M059J (cell line): Measurements from ENCODE around the gene MRLN. TPM values are rescaled to one million over a fixed set of nuclear protein-coding genes. Genes with fewer than 3 reads are reported as not detected.
"Not testable (repeated sequence)": the region's sequence is repeated elsewhere in the genome, so short reads cannot be mapped to it uniquely, and the experiment has no call there.

Source experiments
- DNase-seq: peaks from one replicate; pipeline ENCODE4 v3.0.0-alpha.2; 2012; ENCODE audit warnings: low read depth
- total RNA-seq: library from RNA; depleted of rRNA; stranded (reverse); fragments of >200 nt; shearing (Covaris generic); gene quantifications from 2 replicates; pipeline ENCODE4 v1.2.3, GENCODE V29; 2014

The MRLN gene
- total RNA-seq, 1 experiment from 2014 or later = not detected

DNA sequence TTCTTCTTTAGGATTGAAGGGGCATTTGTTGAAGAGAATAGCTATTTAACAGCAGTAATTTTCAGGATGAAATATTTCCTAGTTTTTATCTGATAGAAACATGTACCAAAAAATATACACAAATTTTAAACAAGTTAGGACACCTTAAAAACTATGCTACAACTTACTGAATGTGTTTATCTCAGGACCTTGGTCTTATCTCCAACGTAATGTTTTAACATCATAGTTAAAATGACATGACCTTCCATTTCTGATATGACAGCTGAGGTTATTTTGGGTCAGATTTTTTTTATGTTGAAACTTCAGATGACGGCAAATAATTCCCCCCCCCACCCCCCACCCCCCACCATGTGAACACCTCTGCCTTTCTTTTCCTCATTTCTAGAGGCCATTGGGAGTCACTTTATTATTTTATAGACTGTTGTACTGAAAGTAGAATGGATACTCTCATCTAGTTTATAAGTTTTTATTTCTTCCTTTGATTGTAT, 8.0 kb downstream of the MRLN start:
- no peak for DNase-seq

DNA sequence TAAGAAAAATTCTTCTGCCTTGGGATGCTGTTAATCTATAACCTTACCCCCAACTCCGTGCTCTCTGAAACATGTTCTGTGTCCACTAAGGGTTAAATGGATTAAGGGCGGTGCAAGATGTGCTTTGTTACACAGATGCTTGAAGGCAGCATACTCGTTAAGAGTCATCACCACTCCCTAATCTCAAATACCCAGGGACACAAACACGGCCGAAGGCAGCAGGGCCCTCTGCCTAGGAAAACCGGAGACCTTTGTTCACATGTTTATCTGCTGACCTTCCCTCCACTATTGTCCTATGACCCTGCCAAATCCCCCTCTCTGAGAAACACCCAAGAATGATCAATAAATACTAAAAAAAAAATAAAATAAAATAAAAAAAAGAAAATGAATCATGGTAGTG, 8.5 kb downstream of the MRLN start:
- DNase-seq = not testable (repeated sequence)

DNA sequence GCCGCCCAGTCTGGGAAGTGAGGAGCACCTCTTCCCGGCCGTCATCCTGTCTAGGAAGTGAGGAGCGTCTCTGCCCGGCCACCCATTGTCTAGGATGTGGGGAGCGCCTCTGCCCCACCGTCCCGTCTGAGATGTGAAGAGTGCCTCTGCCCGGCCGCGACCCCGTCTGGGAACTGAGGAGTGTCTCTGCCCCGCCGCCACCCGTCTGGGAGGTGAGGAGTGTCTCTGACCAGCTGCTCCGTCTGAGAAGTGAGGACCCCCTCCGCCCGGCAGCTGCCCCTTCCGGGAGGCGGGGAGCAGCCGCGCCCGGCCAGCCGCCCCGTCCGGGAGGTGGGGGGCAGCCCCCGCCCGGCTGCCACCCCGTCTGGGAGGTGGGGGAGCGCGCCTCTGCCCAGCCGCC, 9.1 kb downstream of the MRLN start:
- DNase-seq = not testable (repeated sequence)

DNA sequence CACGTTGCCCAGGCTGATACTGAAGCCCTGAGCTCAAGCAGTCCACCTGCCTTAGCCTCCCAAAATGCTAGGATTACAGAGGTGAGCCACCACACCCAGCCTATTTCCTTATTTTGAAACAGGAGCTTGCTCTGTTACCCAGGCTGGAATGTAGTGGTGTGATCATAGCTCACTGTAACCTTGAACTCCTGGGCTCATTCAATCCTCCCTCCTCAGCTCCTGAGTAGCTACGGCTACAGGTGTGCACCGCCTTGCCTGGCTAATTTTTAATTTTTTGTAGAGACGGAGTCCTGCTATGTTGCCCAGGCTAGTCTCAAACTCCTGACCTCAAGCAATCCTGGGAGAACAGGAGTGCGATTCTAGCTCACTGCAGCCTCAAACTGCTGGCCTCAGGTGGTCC, 11.7 kb downstream of the MRLN start:
- no peak for DNase-seq

DNA sequence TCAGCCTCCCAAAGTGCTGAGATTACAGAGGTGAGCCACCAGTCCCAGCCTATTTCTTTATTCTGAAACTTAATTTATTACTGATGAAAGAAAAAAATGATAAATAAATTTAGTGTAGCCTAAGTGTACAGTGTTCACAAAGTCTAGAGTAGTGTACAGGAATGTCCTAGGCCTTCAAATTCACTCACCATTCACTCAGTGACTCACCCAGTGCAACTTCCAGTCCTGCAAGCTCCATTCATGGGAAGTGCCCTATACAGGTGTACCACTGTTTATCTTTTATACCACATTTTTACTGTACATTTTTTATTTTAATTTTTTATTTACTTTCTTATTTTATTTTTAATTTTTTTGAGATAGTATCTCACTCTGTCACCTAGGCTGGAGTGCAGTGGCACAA, 12.2 kb downstream of the MRLN start:
- no peak for DNase-seq

DNA sequence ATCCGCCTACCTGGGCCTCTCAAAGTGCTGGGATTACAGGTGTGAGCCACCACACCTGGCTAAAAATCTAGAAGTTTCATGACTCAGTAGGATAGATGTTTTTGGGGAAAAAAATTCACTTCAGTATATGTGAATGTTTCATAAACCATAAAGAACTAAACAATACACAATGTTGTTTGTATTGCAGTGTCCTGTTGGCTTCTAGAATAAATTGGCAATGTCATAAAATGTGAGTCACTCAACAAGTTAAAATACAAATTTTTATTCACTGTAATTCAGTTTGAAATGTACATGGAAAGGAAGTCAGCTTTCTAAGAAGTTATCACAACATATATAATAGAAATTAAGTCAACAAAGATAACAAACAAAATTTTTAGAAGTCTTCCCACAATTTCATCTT, 16.5 kb downstream of the MRLN start:
- no peak for DNase-seq

DNA sequence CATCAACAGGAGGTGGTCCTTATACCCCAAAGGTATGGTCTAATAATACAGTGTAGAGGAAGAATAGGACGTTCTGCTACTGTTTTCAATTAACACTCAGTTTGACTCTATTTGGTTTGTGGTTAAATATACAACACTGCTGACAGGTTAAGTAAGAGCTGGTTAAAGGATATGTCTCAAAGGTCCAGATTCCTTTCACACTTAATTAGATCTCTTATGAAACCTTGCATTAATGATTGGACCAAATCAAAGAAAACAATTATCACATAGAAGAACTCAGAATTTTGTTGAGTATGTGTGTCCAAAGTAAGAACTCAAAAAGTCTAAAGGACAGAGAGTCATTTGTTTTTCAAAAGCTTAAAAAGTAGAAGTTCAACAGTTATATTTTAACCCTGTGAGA, 18.0 kb downstream of the MRLN start:
- no peak for DNase-seq

DNA sequence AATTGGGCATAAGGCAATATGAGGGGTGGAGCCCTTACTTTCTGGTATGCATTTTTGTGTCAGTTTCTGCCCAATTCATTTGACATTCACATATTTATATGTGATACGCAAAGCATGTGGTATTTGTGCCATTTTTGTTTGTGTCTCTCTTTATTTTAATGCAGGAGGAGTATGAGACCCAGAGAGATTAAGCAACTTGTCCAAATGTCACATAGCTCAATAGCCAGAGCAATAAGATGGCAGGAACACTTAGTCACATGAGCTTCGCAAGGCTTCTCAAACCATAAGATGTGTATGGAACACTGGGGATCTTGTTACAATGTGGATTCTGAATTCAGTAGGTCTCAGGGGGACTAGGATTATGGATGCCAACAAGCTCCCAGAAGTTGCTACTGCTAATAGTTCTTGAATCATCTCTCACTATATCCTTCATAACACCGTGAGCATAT, 19.2 kb downstream of the MRLN start:
- DNase-seq = no peak

DNA sequence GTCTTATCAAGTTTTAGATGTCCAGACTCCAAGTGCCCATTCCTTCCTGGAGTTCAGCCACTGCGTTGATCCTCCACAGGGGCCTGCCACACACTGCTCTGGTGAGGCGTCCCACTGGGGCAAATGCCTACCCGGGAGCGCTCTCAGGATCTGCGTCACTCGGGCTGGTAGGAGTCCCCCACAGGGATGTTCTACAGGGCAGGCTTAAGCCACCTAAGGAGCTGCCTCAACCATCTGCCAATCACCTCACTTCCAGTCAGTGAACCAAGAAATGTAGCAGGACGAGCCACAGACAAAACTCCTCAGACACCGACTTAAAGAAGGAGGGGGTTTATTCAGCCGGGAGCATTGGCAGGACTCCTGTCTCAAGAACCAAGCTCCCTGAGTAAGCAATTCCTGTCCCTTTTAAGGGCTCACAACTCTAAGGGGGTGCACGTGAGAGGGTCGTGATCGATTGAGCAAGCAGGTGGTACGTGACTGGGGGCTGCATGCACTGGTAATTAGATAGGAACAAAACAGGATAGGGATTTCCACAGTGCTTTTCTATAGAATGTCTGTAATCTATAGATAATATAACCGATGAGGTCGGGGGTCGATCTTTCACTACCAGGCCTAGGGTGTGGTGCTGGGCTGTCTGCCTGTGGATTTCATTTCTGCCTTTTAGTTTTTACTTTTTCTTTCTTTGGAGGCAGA, 19.8 kb downstream of the MRLN start:
- DNase-seq = not testable (repeated sequence)

DNA sequence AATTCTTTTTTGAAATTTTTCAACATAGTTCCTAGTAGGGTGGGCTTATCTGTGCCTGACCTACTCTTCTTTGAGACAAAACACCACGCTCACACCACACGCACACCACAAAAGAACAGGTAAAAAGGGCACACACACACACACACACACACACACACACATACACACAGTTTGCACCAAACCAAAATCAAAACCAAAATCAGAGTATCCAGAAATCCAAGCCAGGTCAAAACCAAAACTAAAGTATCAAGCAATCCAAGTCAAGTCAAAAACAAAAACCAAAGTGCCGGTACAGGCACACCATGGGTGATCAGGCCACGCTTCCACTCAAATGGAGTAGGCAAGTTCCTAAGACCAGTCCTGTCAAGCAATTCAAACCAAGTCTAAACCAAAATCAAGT, 20.4 kb downstream of the MRLN start:
- DNase-seq = not testable (repeated sequence)

DNA sequence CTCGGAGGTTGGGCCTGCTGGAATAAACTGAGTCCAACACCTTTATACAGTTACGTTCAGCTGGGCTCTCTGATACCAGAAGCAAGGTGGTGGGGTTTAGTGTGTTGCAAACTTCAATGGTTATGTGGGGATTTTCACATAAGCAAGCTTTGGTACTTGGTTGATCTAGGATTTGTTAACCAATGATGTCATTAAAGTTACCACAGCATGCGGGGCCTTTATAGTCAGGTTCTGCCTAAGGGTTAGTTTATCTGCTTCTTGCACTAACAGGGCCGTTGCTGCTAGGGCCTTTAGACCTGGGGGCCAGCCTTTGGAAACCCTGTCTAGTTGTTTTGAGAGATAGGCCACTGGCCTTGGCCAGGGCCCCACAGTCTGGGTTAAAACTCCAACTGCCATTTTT, 24.1 kb downstream of the MRLN start:
- not testable (repeated sequence) for DNase-seq

DNA sequence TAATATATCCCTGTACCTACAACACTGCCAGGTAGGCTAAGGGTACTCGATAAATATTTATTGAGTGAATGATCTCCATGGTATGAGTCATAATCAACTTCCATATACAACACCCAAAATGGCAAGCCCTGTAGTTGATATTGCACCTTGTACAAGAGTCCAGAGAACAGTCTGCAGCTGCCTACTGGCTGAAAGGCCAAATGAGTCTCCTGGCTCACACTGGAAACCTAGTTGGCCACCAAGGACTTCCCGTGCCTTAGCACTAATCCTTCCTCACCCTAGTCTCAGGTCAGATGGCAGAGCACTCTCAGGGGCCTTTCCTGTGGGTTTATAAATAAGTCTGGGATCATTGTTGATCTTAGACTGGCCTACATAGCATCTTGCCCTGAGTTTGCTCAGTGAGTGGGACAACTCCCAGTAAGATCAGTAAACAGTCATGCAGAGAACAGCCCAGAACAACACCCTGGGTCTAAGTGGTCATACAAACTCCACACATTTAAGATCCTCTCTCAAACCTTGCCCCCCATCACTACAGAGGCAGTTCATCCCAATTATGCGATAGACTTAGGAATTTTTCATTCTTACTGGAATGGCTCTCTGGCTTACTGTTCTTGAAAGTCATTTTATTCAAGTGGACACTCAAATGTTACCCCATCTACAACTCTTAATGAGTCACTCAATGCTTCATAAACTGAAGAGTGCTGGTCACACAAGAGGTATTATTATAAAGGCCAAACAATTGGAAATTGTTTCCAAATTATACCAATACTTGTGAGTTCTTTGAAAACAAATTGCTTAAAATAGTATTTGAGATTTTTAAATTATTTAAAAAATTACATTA, 28.9 kb downstream of the MRLN start:
- DNase-seq = no peak

DNA sequence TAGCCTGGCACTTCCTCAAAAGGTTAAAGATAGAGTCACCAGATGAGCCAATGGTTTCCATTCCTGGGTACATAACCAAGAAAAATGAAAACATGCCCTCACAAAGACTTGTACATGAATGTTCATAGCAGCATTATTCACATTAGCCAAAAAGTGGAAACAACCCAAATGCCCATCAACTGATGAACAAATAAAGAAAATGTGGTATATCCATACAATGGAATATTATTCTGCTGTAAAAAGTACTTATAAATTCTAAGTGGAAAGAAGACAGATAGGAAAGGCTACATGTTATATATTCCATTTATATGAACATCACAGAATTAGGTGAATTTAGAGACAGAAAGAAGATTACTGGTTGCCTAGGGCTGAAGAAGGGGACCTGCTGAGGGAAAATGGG, 32.9 kb downstream of the MRLN start:
- DNase-seq = no peak

DNA sequence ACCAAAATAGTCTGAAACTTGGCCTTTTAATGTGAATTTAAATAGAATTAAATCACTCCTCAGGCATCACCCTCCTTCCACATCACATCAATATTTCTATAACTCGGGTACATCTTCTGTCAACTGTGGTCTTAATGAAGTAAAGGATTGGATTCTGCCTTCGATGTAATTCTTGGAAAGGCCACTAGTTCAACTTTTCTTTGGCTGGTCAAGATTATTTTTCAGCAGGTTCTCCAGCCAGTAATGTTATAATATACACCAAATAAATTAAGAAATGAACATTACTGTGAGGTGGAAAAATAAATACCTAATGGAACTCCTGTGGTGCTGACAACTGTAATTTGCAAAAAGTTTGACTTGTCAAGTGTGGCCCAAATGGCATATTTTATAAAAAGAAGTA, 33.9 kb downstream of the MRLN start:
- no peak for DNase-seq

DNA sequence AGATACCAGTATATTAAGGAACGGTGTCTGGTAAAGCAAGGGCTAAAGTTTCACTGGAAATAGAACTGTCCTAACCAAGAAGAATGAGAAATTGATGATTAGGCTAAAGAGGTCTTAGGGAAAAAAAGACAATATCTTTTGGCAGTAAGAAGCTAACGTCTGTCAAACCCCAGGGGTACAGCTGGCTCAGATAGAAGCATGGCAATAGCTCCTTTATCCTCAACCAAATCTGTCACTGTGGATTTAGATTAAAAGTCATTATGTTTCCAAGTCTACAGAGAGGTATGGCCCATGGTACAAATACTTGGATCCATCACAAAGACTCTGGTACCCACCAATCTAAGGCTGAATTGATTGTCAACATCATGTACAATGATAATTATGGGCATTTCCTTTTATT, 35.0 kb downstream of the MRLN start:
- DNase-seq = no peak

DNA sequence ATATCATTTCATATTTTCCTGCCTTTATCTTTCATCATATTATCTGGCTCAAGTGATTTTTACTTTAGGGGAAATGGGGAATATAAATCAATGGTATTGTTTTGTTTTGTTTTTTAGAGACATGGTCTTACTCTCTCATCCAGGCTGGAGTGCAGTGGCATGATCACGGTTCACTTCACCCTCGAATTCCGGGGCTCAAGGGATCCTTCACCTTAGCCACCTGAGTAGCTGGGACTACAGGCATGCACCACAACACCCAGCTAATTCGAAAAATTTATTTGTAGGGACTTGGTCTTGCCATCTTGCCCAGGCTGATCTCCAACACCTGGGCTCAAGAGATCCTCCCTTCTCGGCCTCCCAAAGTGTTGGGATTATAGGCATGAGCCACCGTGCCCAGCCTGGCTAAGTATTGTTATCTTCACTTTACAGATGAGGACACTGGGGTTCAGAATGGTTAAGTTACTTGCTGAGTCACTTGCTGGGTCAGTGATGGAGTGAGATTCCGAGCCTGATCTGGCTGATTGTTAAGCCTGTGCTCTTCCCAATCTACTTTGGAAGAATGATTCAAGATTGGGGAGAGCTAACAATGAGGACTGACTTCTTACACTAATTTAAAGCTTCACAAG, 39.9 kb downstream of the MRLN start:
- DNase-seq = no peak

DNA sequence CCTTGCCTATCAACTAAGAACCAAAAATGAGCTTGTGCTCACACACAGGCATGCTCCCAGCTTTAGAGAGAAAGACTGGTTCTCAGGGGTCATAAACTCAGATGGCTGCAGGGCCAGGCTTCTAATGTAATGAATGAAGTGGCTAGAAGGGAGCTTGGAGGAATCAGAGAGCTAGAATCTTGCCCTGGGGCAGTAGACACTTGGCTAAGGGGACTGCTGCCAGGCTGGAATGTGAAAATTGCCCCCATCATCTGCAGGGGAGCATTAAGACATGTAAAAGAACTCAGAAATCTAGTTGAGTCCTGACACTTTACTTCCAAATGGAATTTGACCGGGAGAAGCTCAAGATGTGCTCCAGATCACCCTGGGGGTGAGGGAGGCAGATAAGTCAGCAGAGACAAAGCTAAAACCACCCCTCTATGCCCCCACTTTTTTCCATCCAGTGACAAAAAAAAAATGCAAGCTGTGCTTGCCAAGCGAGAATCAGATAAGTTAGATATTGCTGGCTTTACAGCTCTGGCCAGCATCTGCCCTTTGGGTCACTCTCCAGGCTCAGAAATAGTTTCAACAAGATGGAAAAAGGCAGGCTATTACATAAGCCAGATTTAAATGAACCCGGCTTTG, 41.3 kb downstream of the MRLN start:
- no peak for DNase-seq

DNA sequence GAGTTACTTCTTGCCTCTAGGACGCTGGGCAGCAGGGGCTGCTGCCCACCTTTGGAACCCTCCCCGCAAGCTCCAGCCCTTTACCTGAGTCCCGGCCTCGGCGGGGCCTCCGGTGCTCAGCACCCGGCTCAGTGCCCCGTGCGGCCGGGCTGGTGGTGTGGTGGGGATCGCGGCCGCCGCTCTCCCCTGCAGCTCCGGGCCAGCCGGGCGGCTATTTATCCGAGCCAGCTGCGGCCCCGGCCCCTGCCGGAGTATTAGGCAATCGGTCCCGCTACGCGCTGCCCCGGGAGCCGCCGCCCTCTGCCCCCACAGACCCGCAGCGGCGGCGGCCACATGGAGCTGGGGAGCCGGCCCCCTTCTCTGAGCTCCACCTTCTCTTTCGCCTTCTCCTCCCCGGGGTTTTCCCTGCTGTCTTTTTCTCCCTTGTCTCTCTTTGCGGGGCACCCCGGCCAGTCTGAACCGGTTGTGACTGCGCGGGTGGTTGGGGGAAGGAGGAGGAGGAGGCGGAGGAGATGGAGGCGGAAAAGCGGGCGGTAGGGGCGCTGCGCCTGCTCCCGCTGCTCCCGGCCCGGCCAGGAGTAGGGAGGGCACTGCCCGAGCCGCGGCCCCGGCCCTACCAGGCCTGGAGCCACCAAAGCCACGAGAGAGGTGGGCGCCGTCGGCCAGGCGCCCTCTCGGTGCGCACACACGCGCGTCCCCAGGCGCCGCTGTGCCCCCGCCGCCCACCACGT, 43.7 kb downstream of the MRLN start, which contains the start of gene SLC16A9:
TSS of gene SLC16A9 (minus strand) at position 456 of the 731 bp plus-strand sequence. CDS start 25,559 bp downstream, outside the sequence.
- peak; percentile 30 for DNase-seq

DNA sequence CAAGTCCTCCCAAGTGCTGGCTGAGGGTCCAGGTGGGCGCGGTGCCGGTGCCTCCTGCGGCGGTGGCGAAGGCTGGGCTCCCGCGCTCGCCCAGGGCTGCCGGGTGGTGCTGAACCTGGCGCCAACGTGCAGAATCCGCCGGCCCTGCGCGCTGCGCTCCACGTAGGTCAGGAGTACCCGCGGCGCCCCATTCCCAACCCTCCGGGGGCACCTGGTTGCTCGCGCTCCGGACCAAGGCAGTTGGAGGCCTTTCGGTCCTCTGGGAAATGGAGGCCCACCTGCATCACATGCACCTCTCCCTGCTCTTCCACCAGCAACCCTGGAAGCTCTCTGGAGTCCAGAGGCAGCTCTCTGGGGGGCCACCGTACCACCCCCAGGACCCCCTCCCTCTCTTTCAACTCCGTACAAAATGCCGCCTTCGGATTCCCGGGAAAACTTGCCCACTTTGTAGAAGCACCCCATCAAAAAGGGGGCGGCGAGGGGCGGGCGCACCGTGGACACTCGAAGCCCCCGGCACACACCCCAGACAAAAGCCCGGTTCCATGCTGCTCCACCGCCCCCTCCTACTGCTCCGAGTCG, 44.4 kb downstream of the MRLN start:
- no peak for DNase-seq

DNA sequence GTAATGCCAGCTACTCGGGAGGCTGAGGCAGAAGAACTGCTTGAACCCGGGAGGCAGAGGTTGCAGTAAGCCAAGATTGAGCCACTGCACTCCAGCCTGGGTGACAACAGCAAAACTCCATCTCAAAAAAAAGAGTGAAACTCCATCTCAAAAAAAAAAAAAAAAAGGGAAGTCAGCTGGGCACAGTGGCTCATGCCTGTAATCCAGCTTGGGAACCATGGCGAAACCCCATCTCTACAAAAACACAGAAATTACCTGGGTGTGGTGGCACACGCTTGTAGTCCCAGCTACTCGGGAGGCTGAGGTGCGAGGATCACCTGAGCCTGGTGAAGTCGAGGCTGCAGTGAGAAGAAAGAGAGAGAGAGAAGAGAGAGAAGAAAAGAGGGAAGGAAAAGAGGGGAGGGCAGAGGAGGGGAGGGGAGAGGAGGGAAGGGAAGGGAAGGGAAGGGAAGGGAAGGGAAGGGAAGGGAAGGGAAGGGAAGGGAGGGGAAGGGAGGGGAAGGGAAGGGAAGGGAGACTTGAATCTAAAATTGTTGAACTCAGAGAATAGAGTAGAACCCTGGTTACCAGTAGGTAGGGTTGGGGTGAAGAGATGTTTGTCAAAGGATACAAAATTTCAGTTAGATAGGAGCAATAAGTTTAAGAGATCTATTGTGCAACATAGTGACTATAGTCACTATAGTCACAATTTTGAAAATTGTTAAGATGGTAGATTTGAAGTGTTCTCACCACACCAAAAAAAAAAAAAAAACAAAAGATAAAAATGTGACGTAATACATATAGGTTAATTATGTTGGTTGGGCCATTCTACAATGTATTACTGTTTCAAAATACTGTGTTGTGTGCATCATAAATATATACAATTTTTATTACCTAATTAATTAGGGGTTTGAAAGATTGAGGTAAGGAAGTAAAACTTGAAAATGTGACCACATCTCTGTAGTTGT, 46.1 kb downstream of the MRLN start:
- DNase-seq = no peak
